ENCODE data around the gene SMAD5. TPM values are rescaled to one million over a fixed set of nuclear protein-coding genes. Genes with fewer than 3 reads are reported as not detected.

SMAD5 gene
- total and polyA plus RNA-seq, 2 donors: 20.4 to 167 TPM

DNA sequence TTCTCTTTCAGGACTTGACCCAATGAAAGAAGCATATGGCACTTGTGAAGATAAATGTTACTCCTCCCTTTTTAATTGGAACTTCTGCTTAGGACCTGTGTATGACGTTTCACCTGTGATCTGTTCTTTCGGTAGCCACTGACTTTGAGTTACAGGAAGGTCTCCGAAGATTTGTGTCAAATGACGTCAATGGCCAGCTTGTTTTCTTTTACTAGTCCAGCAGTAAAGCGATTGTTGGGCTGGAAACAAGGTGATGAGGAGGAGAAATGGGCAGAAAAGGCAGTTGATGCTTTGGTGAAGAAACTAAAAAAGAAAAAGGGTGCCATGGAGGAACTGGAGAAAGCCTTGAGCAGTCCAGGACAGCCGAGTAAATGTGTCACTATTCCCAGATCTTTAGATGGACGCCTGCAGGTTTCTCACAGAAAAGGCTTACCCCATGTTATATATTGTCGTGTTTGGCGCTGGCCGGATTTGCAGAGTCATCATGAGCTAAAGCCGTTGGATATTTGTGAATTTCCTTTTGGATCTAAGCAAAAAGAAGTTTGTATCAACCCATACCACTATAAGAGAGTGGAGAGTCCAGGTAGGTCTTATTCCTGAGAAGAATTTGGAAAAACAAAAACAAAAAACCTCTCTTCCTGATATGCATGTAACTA lies 21.1 kb downstream of the SMAD5 start:
- H3K36me3 ChIP-seq (ENCODE audit: insufficient read depth): peaks cover 4% of the 10 kb centered on the region
- DNase-seq (ENCODE audit: extremely low spot score): no peak
- 94% methylated on average over 11 of the region's 11 CpGs for WGBS
- no peak overlapping the region for H3K27ac ChIP-seq (ENCODE audit: low read depth)
- no peak overlapping the region for H3K4me3 ChIP-seq (ENCODE audit: low read depth, low read length)
- peaks cover 2% of the 10 kb centered on the region for H3K4me1 ChIP-seq (ENCODE audit: insufficient read depth)

- peaks cover 2% of the 10 kb centered on the region for H3K4me1 ChIP-seq (ENCODE audit: insufficient read depth)
- 95% methylated on average over 2 of the region's 2 CpGs for WGBS
- H3K27ac ChIP-seq (ENCODE audit: low read depth): no peak overlapping the region
- no peak for DNase-seq (ENCODE audit: extremely low spot score)
- no peak overlapping the region for H3K4me3 ChIP-seq (ENCODE audit: low read depth, low read length)
- H3K36me3 ChIP-seq (ENCODE audit: insufficient read depth): peaks cover 4% of the 10 kb centered on the region
These were observed 22.4 kb downstream of the SMAD5 start for GRCh38 chr5:136155078-136155477.

DNA sequence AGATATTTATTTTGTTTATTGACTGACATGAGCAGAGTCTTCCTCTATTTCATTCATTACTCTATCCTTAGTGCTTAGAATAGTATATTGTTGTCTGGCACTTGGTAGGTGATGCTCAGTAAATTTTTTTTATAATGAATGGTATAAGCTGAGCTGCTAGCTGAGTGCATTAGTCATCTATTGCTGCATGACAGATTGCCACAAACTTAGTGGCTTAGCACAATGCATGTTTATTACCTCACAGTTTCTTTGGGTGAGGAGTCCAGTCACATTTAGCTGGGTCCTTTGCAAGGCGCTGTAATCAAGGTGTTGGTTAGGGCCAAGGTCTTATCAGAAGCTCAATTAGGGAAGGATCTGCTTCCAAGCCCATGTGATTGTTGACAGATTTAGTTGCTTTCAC lies 23.1 kb downstream of the SMAD5 start:
- WGBS: 99% methylated on average over 1 of the region's 1 CpG
- Histone ChIP-seq H3K4me1 (ENCODE audit: insufficient read depth) (peaks cover 2% of the 10 kb centered on the region), H3K27ac (ENCODE audit: low read depth) (no peak overlapping the region), H3K36me3 (ENCODE audit: insufficient read depth) (peaks cover 4% of the 10 kb centered on the region), H3K4me3 (ENCODE audit: low read depth, low read length) (no peak overlapping the region)
- no peak for DNase-seq (ENCODE audit: extremely low spot score)

GRCh38 chr5:136157514-136157913 lies 24.9 kb downstream of the SMAD5 start:
- Histone ChIP-seq H3K4me3 (ENCODE audit: low read depth, low read length) (no peak overlapping the region), H3K27ac (ENCODE audit: low read depth) (no peak overlapping the region), H3K36me3 (ENCODE audit: insufficient read depth) (peaks cover 6% of the 10 kb centered on the region), H3K4me1 (ENCODE audit: insufficient read depth) (peaks cover 2% of the 10 kb centered on the region)
- WGBS: 98% methylated on average over 5 of the region's 5 CpGs
- no peak for DNase-seq (ENCODE audit: extremely low spot score)

DNA sequence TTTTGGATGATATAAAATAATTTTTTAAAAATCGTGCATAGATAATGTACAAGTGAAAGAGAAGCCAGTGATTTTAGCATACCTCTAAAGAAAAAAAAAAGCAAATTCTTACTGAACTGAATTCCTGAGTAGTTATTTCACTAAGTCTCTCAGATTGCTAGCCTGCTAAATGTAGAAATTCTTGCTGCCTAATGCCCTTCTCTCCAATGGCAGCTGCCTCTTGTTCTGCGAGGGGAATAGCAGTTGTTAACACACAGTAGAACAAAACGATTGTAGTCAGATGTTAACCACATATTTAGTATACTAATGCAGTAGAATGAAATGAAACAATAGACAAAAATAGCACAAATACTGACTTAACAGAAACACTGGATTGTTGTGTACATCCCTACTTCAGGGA lies 26.8 kb downstream of the SMAD5 start:
- Histone ChIP-seq H3K4me3 (ENCODE audit: low read depth, low read length) (no peak overlapping the region), H3K4me1 (ENCODE audit: insufficient read depth) (peaks cover 2% of the 10 kb centered on the region), H3K27ac (ENCODE audit: low read depth) (no peak overlapping the region), H3K36me3 (ENCODE audit: insufficient read depth) (peaks cover 7% of the 10 kb centered on the region)
- DNase-seq (ENCODE audit: extremely low spot score): no peak
- WGBS: 29% methylated on average over 3 of the region's 3 CpGs

DNA sequence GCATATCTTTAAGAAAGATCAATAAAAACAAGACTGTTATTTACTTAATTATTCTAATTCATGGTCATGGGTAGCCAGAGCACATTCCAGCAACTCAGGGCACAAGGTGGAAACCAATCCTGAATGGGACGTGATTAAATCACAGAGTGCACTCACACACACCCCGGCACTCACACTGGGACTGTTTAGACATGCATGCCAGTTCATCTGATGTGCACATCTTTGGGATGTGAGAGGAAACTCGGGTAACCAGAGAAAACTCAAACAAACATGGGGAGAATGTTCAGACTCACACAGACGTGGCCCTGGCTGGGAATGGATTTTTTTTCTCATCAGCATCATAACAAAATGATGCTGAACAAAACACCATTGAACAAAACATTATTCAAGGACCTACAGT lies 29.4 kb downstream of the SMAD5 start:
- DNase-seq (ENCODE audit: extremely low spot score): no peak
- Histone ChIP-seq H3K4me3 (ENCODE audit: low read depth, low read length) (no peak overlapping the region), H3K4me1 (ENCODE audit: insufficient read depth) (no peaks in the 10 kb centered on the region), H3K27ac (ENCODE audit: low read depth) (no peak overlapping the region), H3K36me3 (ENCODE audit: insufficient read depth) (peaks cover 4% of the 10 kb centered on the region)
- WGBS: 51% methylated on average over 4 of the region's 4 CpGs

DNA sequence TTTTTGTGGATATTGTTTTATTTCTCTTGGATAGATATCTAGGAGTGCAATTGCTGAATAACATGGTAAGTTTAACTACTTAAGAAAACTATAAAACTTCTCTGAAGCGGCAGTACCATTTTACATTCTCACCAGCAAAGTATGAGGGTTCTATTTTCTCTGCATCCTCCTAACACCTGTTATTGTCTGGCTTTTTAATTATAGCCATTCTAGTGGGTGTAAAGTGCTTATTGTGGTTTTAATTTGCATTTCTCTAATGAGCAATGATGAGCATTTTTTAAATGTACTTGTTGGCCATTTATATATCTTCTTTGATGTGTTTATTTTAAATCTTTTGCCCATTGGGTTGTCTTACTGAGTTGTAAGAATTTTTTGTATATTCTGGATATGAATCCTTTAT lies 31.6 kb downstream of the SMAD5 start:
- peaks cover 4% of the 10 kb centered on the region for H3K36me3 ChIP-seq (ENCODE audit: insufficient read depth)
- DNase-seq (ENCODE audit: extremely low spot score): no peak
- WGBS: 93% methylated on average over 1 of the region's 1 CpG

GRCh38 chr5:136166909-136167308 lies 34.3 kb downstream of the SMAD5 start:
- peaks cover 3% of the 10 kb centered on the region for H3K36me3 ChIP-seq (ENCODE audit: insufficient read depth)
- no peak overlapping the region for H3K27ac ChIP-seq (ENCODE audit: low read depth)
- 80% methylated on average over 4 of the region's 4 CpGs for WGBS
- no peak overlapping the region for H3K4me3 ChIP-seq (ENCODE audit: low read depth, low read length)
- no peaks in the 10 kb centered on the region for H3K4me1 ChIP-seq (ENCODE audit: insufficient read depth)
- DNase-seq (ENCODE audit: extremely low spot score): no peak

More for the DNA sequence above, 31.6 kb downstream of the SMAD5 start:
- no peak overlapping the region for H3K4me3 ChIP-seq (ENCODE audit: low read depth, low read length)
- no peak overlapping the region for H3K27ac ChIP-seq (ENCODE audit: low read depth)
- no peaks in the 10 kb centered on the region for H3K4me1 ChIP-seq (ENCODE audit: insufficient read depth)

GRCh38 chr5:136169218-136169617 lies 36.6 kb downstream of the SMAD5 start:
- H3K4me3 ChIP-seq (ENCODE audit: low read depth, low read length): no peak overlapping the region
- DNase-seq (ENCODE audit: extremely low spot score): no peak
- H3K27ac ChIP-seq (ENCODE audit: low read depth): no peak overlapping the region
- peaks cover 4% of the 10 kb centered on the region for H3K36me3 ChIP-seq (ENCODE audit: insufficient read depth)
- no peaks in the 10 kb centered on the region for H3K4me1 ChIP-seq (ENCODE audit: insufficient read depth)
- WGBS: 96% methylated on average over 3 of the region's 3 CpGs

GRCh38 chr5:136174021-136174659 lies 41.5 kb downstream of the SMAD5 start:
- no peak overlapping the region for H3K27ac ChIP-seq (ENCODE audit: low read depth)
- no peak overlapping the region for H3K4me3 ChIP-seq (ENCODE audit: low read depth, low read length)
- WGBS: 89% methylated on average over 2 of the region's 2 CpGs
- peaks cover 5% of the 10 kb centered on the region for H3K36me3 ChIP-seq (ENCODE audit: insufficient read depth)
- DNase-seq (ENCODE audit: extremely low spot score): no peak
- no peaks in the 10 kb centered on the region for H3K4me1 ChIP-seq (ENCODE audit: insufficient read depth)

GRCh38 chr5:136182618-136183017 lies 50.0 kb downstream of the SMAD5 start:
- peaks cover 2% of the 10 kb centered on the region for H3K36me3 ChIP-seq (ENCODE audit: insufficient read depth)

DNA sequence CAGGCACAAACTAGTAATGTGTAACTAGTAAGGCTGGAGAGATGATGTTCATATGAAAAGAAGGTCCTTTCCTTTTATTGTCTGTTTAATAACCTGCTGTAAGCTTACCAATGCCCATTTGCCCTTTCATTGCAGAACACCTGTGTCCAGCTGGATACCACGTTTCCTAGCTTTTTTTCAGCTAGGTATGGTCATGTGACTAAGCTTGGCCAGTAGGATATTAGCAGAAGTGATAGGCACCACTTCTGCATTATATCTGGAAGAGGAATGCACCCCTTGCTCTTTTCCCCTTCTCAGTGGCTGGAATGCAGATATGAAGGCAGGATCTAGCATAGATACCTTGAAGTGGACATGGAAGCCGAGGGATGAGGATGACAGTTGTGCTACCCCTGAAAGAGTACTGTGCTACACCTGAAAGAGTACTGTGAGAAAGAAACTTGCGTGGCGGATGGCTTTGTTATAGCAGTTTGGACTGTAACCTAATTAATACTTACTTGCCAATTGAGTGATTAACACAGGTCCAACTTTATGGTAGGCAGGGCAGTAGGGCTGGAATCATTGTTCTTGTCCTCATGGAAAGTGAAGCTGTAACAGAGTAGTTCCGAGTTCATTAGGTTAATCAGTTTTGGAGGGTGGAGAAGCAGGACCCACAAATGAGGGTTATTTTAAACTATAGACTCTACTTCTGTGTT lies 53.5 kb downstream of the SMAD5 start:
- Histone ChIP-seq H3K4me3 (ENCODE audit: low read depth, low read length) (no peak overlapping the region), H3K4me1 (ENCODE audit: insufficient read depth) (peaks cover under 1% of the 10 kb centered on the region), H3K36me3 (ENCODE audit: insufficient read depth) (no peaks in the 10 kb centered on the region), H3K27ac (ENCODE audit: low read depth) (no peak overlapping the region)
- DNase-seq (ENCODE audit: extremely low spot score): no peak
- 89% methylated on average over 5 of the region's 5 CpGs for WGBS

More at GRCh38 chr5:136182618-136183017, 50.0 kb downstream of the SMAD5 start:
- Histone ChIP-seq H3K27ac (ENCODE audit: low read depth) (no peak overlapping the region), H3K4me1 (ENCODE audit: insufficient read depth) (no peaks in the 10 kb centered on the region), H3K4me3 (ENCODE audit: low read depth, low read length) (no peak overlapping the region)
- DNase-seq (ENCODE audit: extremely low spot score): no peak
- 72% methylated on average over 1 of the region's 1 CpG for WGBS

DNA sequence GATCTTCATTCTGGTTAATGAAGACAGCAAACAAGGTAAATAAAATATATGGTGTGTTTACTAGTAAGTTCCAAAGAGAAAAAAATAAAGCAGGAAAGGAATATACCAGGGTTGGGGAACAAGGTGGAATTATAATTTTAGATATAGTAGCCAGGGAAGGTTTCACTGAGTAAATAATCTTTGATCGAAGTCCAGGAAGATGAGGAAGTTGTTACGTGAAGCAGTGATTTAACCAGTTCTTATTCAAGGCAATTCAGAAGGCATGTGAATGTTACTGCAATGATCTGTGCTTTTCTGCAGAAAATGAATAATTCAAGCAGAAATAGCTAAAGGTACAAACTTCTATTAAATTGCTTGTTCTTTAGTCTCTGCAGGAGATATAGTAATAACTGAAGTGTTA lies 54.2 kb downstream of the SMAD5 start:
- Histone ChIP-seq H3K36me3 (ENCODE audit: insufficient read depth) (no peaks in the 10 kb centered on the region), H3K4me3 (ENCODE audit: low read depth, low read length) (no peak overlapping the region), H3K4me1 (ENCODE audit: insufficient read depth) (peaks cover 1% of the 10 kb centered on the region), H3K27ac (ENCODE audit: low read depth) (no peak overlapping the region)
- no peak for DNase-seq (ENCODE audit: extremely low spot score)
- WGBS: 85% methylated on average over 2 of the region's 2 CpGs

DNA sequence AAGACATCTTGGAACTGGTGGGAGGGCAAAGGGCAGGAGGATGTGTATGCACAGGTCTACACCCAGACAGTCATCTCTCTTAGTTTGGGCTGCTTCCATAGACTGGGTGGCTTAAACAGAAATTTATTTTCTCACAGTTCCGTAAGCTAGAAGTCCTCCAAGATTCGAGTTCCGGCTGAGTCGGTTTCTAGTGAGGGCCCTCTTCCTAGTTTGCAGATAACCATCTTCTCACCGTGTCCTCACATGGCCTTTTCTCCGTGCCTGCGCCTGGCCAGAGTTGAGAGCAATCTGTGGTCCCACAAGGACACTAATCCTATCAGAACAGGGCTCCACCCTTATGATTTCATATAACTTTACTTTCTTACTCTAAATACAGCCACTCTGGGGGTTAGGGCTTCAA lies 56.2 kb downstream of the SMAD5 start:
- Histone ChIP-seq H3K4me3 (ENCODE audit: low read depth, low read length) (no peak overlapping the region), H3K36me3 (ENCODE audit: insufficient read depth) (no peaks in the 10 kb centered on the region), H3K4me1 (ENCODE audit: insufficient read depth) (peaks cover 1% of the 10 kb centered on the region), H3K27ac (ENCODE audit: low read depth) (no peak overlapping the region)
- DNase-seq (ENCODE audit: extremely low spot score): no peak
- WGBS: 95% methylated on average over 7 of the region's 7 CpGs

All from urinary bladder (tissue), 4 donors.